HepG2 (cell line): ENCODE results near the gene CD300A.

Experiments
- CTCF ChIP-seq: sonication (generic); formaldehyde crosslinking; IDR thresholded peaks from 2 replicates; pipeline ENCODE4 v1.5.0; 2020; ENCODE audit warnings: mild to moderate bottlenecking, missing genetic modification reagents, moderate library complexity
- ELF1 ChIP-seq: sonication (generic); formaldehyde crosslinking; IDR thresholded peaks from 2 replicates; pipeline ENCODE4 v1.4.0; 2020; ENCODE audit warnings: missing genetic modification reagents
- EP300 ChIP-seq, 3 experiments: sonication (generic) in 1 of 3; formaldehyde crosslinking in 1 of 3; IDR thresholded peaks; 2 replicates each; pipeline versions ENCODE4 v1.5.1 to v1.6.1; 2011 to 2020; ENCODE audit warnings: low read depth in 2 of 3, low read length in 2 of 3, borderline replicate concordance in 1 of 3, improper control_type of control experiment in 1 of 3, mild to moderate bottlenecking in 1 of 3, missing genetic modification reagents in 1 of 3, moderate library complexity in 1 of 3
- ISL2 ChIP-seq: sonication (generic); formaldehyde crosslinking; IDR thresholded peaks from 2 replicates; pipeline ENCODE4 v1.5.0; 2020; ENCODE audit warnings: missing genetic modification reagents
- KDM3A ChIP-seq: IDR thresholded peaks from 2 replicates; pipeline ENCODE4 v1.6.1; 2018; ENCODE audit warnings: low read depth, missing compliant biosample characterization
- POLR2AphosphoS5 ChIP-seq: IDR thresholded peaks from 2 replicates; pipeline ENCODE4 v1.6.1; 2012; ENCODE audit warnings: low read depth, low read length
- REST ChIP-seq, 2 experiments: IDR thresholded peaks; 2 replicates each; pipeline ENCODE4 v1.6.1; 2011 to 2012; ENCODE audit warnings: low read length in 2 of 2, borderline replicate concordance in 1 of 2, low read depth in 1 of 2, mild to moderate bottlenecking in 1 of 2, moderate library complexity in 1 of 2
- SAFB2 ChIP-seq: sonication (generic); formaldehyde crosslinking; IDR thresholded peaks from 2 replicates; pipeline ENCODE4 v1.5.1; 2020; ENCODE audit warnings: missing genetic modification reagents, low read depth, mild to moderate bottlenecking, borderline replicate concordance
- SYNCRIP ChIP-seq: fragments of 200-400 bp; formaldehyde crosslinking; IDR thresholded peaks from 2 replicates; pipeline ENCODE4 v1.6.1; 2018; ENCODE audit warnings: mild to moderate bottlenecking, low read depth, low read length; ENCODE audit not compliant: insufficient read depth
- ZBTB33 ChIP-seq: sonication (generic); formaldehyde crosslinking; IDR thresholded peaks from 2 replicates; pipeline ENCODE4 v1.4.0; 2020; ENCODE audit warnings: missing genetic modification reagents
- ZHX1 ChIP-seq: sonication (generic); formaldehyde crosslinking; IDR thresholded peaks from 2 replicates; pipeline ENCODE4 v1.8.1; 2022; ENCODE audit warnings: low read depth, mild to moderate bottlenecking, missing genetic modification reagents
- ZNF343 ChIP-seq: sonication (generic); formaldehyde crosslinking; IDR thresholded peaks from 2 replicates; pipeline ENCODE4 v1.4.0; 2020; ENCODE audit warnings: mild to moderate bottlenecking, missing genetic modification reagents
- ZNF558 ChIP-seq: sonication (generic); formaldehyde crosslinking; IDR thresholded peaks from 2 replicates; pipeline ENCODE4 v1.9.0; 2022; ENCODE audit warnings: mild to moderate bottlenecking, missing genetic modification reagents, borderline replicate concordance
- ZNF709 ChIP-seq: sonication (generic); formaldehyde crosslinking; IDR thresholded peaks from 2 replicates; pipeline ENCODE4 v1.5.0; 2020; ENCODE audit warnings: mild to moderate bottlenecking, missing genetic modification reagents

GRCh38 chr17:74454197-74455024 lies 12.0 kb upstream of the CD300A start:
- TF ChIP-seq KDM3A (CRISPR knock-in tag) (peak; percentile 60), ZNF709 (CRISPR knock-in tag) (peak; percentile 69), REST (IDR thresholded peaks at IDR 0.05; ENCODE audit: borderline replicate concordance in 1 of 2, low read depth in 1 of 2, low read length in 2 of 2) (no peak), CTCF (CRISPR knock-in tag) (peak; percentile 54), POLR2AphosphoS5 (0 out of 2 replicates have a peak, but pooled peaks have one; percentile 34), ZNF343 (CRISPR knock-in tag) (peak; percentile 55; the same call in 1 of the 2 replicates), EP300 (IDR thresholded peaks at IDR 0.05; ENCODE audit: low read depth in 2 of 2, low read length in 2 of 2) (peak in 1 of 2 experiments; percentile 49; a peak in 2 of 4 replicates), EP300 (CRISPR knock-in tag; IDR thresholded peaks at IDR 0.05; ENCODE audit: borderline replicate concordance) (peak; percentile 36; the same call in 1 of the 2 replicates), ISL2 (CRISPR knock-in tag) (no peak), ZHX1 (CRISPR knock-in tag) (peak; percentile 59; the same call in 1 of the 2 replicates), ZBTB33 (CRISPR knock-in tag) (no peak), ZNF558 (no peak), SAFB2 (CRISPR knock-in tag) (0 out of 2 replicates have a peak, but pooled peaks have one; percentile 32), ELF1 (CRISPR knock-in tag) (no peak), SYNCRIP (no peak)
